NK-92 (cell line): Measurements from ENCODE around the gene ANGPTL2.

ENCODE experiments used
- DNase-seq: peaks from one replicate; lab custom pipeline; 2025; ENCODE audit not compliant: unreplicated experiment; lab: John Stamatoyannopoulos, UW

The ANGPTL2 gene

GRCh38 chr9:127118597-127119319 lies 3.7 kb downstream of the ANGPTL2 start:
- no peak for DNase-seq

GRCh38 chr9:127117801-127118200 lies 4.6 kb downstream of the ANGPTL2 start:
- no peak for DNase-seq

DNA sequence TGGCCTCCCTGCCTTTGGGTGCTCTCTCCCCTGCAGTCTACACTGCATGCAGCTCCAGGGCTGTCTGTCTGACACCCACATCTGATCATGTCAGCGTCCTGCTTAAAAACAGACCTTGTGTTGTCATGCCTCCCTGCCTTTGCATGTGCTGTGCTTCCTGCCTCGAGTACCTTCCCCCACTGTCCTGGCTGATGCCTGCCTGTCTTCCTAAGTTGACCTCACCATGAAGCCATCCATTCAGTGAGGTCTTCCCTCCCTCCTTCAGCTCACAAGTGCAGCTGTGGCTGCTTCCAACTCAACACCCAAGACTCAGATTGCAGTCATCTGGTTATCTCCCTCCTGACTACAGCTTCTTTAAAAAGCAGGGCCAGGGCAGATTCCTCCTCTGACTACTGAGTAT lies 5.5 kb downstream of the ANGPTL2 start:
- no peak for DNase-seq

DNA sequence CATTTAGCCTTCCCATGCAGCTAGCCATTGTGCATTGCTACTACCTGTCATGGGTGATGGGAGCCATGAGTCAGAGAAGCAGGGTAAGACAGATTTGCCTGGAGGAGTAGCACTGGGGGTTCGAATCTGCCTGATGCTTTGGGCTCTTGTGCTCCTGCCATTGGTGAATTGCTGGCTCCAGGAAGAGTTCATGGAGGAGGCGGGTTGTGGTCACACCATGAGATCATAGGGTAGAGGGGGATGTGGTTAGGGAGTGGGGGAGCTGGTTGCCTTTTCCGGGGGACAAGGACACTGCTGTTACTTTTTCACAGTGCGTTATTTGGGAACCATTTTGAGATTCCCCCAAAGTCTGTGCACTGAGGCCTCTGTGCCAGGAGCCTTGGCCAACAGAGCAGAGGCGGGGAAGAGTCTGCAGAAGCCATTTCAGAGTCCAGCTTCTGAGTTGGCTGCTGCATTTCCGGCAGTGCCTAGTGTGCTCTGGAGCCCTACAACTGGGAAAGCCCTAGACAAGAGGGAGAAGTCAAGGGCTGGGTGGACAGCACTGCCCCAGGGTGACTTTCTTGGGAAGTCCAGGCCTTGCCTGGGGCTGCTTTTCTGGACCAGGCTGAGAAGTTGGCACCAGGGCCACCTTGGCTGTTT lies 6.2 kb downstream of the ANGPTL2 start:
- no peak for DNase-seq

DNA sequence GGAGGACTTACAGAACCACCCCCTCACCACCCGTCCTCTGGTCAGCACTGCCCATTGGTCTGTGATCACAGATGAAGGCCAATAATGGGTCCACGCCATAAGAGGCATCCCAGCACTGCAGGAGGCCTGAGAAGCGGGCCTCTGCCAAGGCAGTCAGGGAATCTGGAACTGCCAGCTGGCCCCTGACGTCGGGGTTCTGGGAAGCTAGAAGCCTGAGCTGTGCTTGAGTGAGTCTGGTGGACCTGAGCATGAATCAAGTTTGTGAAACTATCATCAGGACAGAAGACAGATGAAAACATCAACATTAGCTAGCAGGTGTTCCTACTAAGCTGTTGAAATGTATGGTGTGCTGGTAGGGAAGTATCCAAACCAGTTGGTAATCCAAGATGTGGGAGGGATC lies 7.8 kb downstream of the ANGPTL2 start:
- DNase-seq: no peak

DNA sequence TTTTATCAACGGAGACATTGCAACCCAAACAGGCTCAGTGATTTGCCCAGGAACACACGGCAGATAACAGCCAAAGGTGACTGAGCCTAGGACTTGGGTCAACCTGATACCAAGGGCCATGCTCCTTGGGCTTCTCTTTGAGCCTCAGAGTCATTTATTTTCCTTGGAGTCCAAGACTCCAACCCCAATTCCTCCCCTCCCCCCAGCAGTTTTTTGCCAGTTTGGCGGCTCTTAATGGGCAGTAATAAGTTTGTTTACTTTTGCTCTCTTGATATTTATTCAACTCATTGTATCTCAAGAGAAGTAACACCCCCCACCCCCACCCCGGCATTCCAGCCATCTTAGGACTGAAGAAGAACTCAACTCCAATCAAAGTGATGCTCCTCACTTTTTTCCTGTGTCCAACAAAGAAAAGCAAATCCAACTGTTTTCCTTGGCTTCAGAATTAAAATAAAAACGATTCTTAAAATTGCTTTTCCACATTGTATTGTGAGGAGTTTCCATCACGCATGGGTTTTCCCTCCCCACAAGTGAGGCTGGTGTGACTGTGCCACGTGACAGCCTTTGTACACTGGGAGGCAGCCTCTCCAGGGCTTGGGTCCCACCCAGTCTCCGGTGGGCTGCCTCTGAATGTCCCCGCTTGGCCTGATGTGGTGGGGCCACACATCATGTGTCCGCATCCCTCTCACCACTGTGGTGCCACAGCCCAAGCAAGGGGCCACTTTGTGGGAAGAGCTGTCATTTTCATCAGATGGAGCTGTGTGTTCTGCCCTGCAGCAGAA lies 9.1 kb downstream of the ANGPTL2 start:
- no peak for DNase-seq

DNA sequence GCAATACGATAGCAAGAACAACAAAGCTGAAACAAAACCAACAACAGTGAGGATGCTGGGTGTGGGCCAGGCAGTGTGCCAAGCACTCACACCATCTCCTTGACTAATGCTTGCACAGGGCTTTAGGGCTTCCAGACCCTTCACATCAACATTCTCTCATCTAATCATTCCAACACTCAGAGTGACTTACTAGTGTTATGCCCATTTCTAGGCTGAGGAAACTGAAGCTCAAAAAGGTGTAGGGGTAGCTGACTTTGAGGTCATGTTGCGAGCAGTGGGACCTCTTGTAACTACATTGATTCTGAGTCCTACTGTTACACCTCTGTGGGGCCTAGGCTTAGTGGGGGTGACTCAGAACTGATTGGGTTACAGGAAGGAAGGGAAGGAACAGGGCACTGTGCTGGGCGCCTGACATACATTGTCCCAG lies 9.7 kb downstream of the ANGPTL2 start:
- no peak for DNase-seq

- no peak for DNase-seq
These were observed 10.4 kb downstream of the ANGPTL2 start for GRCh38 chr9:127112056-127112455.

GRCh38 chr9:127109212-127109711 lies 13.2 kb downstream of the ANGPTL2 start:
- DNase-seq: no peak

GRCh38 chr9:127107929-127108876 lies 14.2 kb downstream of the ANGPTL2 start:
- DNase-seq: no peak

DNA sequence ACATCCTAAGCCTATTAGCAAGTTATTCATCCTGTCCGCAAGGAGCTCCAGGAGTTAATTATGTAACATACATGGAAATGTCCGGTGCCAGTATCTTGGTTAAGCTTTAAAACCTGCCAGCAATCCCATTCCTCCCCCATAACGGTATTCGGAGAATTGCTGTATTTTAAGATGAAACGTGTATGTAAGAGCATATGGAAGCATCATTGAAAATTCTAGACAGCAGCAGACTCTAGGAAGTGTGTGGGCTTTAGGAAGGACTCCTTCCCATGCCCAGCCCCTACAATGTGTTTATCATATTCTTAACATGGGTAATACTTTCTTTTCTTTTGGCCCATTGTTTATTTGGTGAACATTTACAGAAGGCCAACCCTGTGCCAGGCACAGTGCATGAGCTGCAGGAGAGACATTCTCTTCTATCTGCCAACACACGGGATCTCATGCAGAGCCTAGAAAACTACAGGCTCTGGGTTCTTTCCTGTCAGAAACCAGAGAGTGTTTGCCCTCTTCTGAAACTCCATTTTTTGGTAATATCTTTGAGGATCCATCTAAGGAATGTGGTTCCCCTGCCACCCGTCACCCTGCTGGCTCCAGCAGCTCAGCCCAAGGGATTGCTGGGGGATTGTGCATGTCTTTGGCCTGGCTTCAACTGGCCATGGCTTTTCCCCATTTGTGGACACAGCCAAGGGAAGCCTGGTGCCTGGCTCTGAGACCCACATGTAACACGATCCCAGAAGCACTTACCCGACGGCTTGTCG lies 15.1 kb downstream of the ANGPTL2 start:
- DNase-seq: no peak

GRCh38 chr9:127106466-127106855 lies 16.0 kb downstream of the ANGPTL2 start:
- DNase-seq: no peak

DNA sequence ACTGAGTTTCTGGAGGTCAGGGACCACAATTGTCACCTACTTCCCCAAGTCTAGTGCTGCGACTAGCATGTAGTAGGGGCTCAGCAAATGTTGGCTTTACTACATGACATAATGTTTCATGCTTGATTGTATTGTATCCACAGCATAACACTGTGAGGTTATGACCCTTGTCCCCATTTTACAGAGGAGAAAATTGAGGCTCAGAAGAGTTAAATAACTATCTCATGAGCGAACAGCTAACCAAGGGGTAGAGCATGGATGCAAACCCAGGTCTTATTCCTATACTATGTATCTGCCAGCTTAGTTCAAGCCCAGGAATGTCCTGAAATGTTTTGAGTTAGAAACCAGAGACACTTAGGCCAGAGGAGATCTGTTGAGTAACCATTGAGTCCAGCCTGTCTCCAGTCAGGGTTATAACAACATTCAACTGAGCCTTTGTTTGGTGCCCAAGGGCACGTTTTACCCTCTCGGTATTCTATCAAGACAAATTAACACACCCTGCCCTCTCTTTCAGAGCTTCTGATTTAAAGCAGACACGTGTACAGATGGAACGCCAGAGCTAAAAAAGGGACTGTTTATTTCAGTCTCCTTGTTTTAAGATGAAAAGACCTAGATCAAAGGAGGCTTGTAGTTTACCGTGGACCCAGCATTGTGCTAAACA lies 16.5 kb downstream of the ANGPTL2 start:
- DNase-seq: no peak

DNA sequence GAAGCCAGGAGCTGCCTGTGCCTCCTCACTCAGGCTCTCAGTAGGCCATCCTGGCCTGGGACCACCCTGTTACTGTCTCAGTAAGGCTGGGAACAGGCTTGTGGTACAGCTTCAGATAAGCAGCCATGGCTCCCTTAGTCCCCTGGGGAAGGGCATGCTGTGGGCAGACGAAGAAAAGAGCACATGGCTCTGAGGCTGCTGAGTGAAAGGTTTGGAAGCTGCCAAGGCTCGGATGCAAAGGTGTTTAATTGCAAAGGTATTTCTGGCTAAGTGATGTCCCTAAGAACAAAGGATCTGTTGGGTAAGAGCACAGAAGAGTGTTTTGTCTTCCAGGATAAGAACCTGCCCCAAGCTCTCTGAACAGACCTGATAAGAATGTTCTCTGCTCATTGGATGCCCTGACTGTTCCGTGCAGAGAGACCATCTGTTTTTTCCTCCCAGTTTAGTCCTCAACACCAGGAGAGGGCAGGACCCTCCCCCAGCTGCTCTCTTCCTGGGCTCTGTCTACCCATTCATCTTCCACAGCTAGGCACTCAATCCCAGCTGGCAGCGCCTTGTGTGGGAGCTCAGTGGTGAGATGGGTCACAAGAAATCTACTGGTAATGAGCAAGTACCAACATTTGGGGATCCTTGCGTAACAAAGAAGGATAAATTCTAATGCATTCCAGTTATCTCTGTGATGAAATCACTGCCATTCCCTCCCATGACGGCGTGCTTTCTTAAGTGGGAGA lies 17.7 kb downstream of the ANGPTL2 start:
- no peak for DNase-seq

GRCh38 chr9:127102788-127103187 lies 19.6 kb downstream of the ANGPTL2 start:
- DNase-seq: no peak

- DNase-seq: no peak
These were observed 20.3 kb downstream of the ANGPTL2 start for GRCh38 chr9:127102176-127102575.

GRCh38 chr9:127099664-127100063 lies 22.8 kb downstream of the ANGPTL2 start:
- DNase-seq: no peak

DNA sequence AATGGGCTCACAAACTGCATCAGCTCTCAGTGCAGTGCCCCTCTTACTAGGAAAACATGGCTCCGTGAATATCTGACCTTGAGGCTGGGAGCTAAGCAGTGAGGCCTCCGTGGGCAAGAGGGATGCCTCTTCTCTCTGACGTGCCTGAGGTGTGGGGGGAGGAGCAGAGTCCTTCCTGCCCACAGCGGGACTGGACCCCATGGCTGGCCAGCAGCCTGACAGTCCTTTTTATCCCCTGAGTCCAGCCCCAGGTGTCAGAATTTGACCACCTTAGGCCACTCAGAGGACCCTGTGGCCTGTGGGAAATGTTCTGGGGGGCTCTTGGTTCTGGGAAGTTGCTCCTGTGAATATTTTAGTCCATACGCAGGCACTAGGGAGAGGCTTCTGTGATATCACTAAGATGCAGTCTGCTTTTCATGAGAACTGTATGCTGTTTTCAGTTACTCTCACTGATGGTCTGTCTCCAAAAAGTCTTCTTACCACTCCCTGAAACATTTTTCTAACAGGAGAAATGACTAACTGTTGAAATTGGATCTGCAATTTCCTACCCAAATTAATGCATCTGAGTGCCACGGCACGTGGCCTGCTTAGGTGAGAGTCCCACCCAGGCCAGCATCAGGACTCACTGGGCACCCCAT lies 23.4 kb downstream of the ANGPTL2 start:
- DNase-seq: no peak
